Hematopoietic multipotent progenitor cell treated with erythropoietin and hydrocortisone succinate and interleukin-3 and kit ligand, for 17 days (in vitro differentiated cells): ENCODE data around the gene SNRPB2.

Experiments used
- DNase-seq: peaks from one replicate; pipeline ENCODE4 v3.0.0-alpha.2; 2015; ENCODE audit warnings: low spot score

The SNRPB2 gene

DNA sequence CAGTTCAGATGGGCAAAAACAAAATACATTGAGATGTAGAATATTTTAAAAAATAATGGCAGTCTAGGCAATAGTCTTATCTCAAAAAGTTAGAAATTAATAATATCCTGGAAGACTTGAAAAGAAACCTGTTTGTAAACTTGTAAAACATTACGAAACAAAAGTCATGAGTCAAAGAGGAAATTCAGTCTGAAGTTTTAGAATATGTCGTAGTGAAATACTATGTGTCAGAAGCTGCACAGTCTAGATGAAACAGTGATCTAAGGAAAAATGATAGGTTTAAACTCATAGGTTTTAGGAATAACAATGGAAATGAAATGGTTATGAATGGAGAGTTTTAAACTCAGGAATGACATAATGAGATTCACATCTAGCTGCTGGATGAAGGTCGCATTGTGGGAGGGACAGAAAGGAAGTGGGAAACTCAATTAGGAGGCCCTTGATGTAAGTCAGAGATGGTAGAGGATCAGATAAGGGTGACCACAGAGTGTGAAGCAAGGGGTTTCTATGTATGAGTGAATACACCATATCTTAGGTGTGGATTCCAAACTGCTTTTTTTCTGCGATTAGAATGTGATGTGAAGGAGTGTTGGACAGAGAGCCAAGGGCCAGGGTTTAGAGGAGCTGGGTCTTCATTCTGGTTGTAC is 2.8 kb downstream of the SNRPB2 start:
- no peak for DNase-seq

DNA sequence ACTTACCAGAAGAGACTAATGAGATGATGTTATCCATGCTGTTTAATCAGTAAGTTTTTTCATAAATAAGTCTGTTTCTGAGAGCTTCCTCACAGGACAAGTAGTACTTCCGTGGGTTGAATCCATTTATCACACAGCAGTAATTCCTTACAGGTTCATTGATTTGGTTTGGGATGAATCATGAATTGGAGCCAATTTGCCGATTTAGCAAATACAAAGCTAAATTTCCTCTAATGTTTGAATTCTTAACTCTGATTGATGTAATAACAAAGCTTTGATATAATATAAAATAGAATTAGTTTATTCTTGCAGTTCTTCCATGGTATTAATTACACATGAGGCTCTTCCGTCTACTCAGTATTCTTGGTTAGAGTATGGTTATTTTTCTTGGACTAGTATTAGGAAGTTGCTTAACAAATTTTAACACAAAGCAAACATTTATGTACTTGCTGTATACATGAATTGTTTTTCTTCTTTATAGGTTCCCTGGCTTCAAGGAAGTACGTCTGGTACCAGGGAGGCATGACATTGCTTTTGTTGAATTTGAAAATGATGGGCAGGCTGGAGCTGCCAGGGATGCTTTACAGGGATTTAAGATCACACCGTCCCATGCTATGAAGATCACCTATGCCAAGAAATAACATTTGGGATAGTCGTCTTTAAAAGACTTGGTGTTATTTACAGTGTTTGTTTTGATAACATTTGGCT is 10.7 kb downstream of the SNRPB2 start:
- no peak for DNase-seq

DNA sequence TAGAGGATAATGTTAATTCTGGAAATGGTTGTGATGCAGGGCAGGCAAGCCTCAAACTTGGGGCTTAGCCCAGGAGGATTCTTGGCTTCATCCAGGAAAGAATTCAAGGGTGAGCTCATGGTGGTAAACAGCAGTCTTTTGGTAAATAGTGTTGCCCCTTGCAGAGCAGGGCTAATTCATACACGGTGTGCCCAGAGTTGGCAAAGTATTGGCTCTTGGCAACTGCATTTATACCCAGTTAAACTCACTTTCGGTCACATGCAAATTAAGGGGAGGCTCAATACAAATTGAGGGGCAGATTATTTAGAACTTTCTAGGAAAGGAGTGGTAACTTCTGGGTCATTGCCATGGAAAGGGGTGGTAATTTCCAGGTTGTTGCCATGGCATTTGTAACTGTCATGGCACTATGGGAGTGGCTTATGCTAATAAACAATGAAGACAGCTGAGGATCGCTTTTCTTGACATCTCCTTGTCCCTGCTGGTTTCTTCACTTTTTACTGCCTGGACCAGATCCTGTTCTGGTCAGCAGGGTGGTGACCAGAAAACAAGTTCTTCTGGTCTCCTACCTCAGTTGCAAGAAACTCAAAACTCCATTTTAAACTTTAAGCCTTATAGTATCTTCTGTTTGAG is 14.5 kb downstream of the SNRPB2 start:
- DNase-seq, result no peak

DNA sequence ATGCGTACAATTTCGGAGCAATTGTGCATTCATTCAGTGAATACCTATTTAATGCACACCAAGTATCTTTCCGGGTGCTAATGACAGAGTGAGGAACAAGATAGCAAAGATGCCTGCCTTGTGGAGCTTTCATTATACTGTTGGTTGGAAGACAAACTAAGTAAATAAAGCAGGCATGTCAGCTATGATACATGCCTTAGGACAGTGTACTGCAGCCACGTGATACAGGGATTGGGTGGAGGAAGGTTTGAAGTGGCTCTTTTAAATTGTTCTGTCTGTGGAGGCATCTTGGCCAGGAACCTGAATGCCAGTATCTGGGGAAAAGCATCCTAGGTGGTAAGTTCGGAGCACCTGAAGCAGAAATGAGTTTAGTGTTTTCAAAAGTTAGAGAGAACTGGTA is 15.4 kb downstream of the SNRPB2 start:
- no peak for DNase-seq

DNA sequence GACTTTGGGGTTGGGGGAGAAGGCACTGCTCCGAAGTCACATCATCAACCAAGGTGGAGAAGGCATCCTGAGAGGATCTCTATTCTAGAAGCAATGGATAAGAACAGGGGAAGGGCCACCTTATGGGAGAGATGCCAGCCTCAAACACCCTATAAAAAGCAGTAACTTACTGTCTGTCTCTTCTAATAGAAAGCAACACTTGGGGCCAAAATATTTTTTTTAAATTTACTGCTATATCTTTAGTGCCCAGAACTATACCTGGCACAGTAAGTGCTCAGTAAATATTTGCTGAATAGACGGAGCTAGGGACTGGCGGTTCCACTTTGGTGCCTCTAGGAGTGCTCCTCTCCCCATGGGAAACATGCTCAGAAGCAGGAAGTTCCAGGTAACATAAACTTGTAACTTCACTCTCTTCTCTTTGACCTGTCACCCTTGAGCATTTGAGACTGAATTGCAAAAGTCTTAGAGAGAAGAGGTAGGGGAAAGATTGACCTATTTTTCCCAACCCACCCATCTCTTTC is 17.5 kb downstream of the SNRPB2 start:
- no peak for DNase-seq

DNA sequence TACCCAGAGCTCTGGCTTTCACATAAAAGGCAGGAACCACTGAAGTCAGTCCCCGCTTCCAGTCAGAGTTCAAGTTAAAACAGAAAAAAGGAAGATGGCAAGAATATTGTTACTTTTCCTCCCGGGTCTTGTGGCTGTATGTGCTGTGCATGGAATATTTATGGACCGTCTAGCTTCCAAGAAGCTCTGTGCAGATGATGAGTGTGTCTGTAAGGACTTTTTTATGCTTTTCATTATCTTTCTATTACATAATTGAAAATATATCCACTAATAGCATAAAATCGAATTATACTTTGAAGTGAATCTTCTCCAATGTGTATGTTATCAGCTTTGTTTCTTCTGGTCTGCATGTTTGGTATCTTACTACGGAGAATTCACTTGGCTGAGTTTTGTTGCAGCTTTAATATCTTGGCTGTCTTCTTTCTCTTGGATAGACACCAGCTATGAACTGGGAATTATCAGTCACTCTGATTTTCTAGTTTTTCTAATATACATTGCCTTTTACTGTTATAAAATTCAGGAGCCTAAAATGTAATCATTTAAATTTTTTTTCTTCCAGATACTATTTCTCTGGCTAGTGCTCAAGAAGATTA is 18.6 kb downstream of the SNRPB2 start, which contains the start of gene OTOR:
Gene OTOR (plus strand): TSS at position 51 of the 593 bp plus-strand sequence. CDS start 44 bp downstream, at position 95.
- DNase-seq, result no peak

DNA sequence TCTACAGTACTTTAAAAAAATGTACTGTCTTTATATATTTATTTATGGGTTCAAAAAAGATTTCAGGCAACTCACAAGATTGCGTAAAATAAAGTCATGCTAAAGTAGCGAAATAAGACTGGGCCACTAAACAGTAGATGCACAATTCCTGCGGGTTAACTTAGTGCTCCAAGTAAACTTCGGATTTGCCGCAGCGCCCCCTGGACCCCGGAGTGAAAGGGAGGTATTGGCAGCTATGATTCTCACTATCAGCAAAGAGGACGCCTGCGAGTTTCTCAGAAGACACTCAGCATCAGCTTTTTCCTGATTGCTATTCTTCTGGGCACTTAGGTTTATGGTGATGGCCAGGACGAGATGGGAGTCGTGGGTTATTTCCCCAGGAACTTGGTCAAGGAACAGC is 19.7 kb downstream of the SNRPB2 start:
- DNase-seq, result no peak

DNA sequence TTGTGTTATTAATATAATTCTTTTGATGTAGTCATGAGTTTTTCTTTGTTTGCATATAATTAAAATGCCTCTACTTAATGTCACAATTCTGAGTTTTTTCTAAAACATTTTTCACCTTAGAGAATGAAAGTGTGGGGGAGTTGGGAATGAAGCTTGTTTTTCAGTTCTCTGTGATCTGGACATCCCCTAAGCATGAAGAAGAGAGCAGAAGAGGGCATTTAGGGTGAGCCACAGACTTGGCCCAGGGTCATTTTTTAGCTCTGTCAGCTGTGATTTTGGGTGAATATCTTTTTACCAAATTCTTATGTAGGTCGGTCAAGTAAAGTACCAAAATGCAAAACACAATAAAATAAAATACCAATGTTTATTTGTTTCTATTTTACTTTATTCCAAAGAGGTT is 22.3 kb downstream of the SNRPB2 start:
- DNase-seq, result no peak

DNA sequence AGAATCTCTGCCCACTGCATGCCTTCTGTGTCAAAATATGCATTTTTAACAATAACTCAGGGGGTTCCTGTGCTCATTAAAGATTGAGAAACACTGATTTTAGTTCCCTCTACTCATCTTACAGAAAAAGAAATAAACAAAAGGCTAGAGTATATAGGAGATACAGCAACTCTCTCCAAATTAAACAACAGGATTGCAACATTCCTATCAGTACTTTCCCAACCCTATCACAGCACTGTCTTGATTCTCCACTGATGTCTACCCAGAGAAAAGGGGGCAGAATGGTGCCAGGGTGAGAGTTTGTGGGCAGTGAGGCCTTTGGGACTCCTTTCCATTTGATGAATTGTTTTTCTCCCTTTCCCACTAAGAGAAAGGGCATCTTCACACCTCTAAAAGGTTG is 23.1 kb downstream of the SNRPB2 start:
- no peak for DNase-seq

DNA sequence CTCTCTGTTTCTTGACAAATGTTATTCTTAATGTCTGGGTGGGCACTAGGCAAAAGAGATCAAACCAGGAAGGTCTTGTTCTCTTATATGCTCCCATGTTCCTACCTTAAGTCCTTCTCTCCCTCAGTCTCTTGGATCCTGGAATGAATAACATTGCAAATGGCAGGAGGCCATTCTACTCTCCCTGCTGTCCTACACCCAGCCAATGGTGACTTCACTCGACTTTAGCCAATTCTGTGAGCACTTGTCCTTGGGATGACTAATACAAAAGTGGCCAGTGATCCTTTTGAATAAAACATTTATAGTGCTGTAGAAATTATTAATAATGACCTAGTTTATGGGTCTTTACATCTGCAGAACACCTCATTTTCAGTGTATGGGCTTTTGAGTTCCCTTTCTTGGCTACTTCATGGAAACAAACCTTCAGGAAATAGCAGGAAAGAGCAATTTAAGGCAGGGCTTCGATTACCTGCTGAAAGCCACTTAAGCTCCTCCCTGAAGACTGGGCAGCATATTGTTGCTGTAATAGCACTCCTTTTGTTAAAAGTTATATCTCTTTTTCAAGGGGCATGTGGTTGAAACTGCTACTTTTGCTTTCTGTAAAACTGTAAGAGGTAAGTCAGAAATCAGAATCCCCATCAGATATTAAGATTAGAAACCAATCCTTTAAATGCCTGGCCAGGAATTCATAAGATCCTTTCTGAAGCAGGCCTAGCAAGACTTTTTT is 28.8 kb downstream of the SNRPB2 start:
- no peak for DNase-seq

DNA sequence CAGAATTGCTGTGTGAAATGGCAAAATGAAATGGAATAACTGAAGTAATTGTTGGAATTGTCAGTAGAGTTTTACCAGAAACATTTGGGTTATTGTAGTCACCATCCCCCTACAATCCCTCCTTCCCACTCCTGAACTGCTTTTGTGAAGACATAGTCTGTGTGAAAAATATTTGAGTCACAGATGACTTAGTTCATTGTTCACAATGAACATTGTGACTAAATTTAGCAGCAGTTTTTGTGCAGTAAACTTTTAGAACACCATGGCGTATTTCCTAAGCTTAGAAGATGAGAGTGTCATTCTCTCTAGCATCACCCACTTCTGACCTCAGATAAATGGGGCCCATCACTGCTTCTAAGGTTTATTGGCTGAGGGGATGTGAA is 29.3 kb downstream of the SNRPB2 start:
- no peak for DNase-seq

DNA sequence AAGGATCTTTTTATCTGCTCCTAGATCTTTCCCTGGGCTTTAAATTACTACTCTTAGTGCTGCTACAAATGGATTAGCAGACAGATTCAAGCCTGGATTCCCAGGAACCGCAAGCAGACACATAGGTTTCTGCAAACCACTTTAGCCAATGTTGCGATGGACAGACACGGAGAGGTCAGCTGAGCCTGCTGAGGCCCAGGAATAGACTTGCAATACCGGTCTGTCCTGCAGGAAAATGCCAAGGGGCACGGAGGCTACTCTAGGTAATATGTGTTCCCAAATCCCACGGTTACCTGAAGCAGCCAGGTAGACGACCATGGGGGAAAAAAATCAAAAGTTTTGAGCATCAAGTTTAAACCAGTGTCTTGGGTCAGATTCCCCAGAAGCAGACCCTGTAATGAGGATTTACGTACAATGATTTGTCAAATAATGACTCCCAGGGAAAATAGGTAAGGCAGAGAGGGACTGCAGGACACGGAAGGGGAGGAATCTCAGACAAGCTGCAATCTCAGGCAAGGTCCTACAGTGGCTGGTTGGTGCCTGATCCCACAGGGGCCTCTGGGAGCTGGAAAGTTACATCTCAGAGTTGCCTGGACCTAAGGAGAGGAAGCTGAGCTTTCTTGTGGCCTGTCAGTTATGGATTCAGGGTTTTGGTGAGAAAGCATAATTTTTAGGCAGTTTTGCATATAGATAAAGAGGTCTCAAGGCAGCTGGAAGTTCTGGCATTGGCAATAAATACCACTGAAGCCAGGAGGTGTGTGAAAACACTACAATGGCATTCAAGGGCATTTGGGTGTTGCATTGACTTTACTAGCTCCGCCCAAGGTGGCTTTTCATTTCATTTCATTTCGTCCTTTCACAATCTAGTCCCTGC is 30.8 kb downstream of the SNRPB2 start:
- no peak for DNase-seq

DNA sequence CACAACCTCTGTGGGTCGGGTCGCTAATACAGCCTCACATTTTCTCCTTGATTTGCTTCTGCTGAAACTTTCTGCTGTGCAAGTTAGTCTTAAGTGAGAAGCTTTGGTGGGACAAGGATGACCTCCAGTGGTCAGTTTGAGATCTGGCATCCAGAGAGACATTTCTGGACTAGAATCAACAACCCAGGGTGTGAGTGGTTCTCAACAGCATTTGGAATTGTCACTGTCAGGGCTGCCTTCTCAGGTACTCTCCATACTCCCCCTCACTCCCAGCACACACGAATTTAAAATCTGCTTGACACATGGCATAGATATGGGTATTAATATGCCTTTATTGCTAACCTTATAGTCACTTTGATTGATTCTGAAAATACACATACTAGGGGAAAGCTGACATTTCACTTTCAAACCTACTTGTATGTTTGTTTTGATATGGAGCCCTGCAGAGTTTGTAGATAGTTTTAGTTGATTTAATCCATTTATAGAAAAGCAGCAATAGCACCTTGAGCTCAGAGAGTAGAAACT is 31.5 kb downstream of the SNRPB2 start:
- peak; percentile 26 for DNase-seq

DNA sequence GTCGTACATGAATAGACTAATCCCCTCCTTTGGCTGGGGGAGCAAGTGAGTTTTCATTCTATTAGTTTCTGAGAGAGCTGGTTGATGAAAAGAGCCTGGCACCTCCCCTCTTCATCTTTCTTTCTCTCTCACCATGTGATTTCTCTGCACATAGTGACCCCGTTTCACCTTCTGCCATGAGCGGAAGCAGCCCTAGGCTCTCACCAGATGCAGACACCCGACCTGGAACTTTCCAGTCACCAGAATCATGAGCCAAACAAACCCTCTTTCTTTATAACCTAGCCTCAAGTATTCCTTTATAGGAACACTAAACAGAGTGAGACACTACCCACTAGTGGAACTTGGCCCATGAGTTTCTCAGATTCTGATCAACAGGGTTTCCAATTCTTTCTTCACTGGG is 34.7 kb downstream of the SNRPB2 start:
- no peak for DNase-seq

DNA sequence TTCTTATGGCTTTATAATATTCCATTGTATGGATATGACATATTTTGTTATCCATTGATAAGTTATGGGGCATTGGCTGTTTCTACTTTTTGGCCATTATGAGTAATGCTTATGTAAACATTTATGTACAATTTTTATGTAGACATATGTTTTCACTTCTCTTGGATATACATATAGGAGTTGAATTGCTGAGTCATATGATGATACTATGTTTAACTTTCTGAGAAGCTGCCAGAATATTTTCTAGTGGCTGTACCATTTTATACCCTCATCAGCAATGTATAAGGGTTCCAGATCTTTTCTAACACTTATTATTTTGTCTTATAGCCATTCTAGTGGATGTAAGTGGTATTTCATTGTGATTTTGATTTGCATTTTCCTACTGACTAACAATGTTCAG is 41.4 kb downstream of the SNRPB2 start:
- no peak for DNase-seq

DNA sequence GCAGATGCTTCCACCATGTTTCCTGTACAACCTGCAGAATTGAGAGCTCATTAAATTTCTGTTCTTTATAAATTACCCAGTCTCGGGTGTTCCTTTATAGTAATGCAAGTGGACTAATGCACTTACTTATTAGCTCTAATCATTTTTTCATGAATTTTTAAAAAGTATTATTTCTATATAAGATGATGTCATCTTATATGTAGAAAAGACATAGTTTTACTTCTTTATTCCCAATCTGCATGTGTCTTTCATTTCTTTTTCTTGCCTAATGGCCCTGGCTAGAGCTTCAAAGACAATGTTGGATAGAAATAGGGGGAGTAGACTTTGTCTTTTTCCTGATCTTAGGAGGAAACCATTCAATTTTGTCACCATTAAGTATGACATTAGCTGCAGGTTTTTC is 46.1 kb downstream of the SNRPB2 start:
- DNase-seq, result no peak

DNA sequence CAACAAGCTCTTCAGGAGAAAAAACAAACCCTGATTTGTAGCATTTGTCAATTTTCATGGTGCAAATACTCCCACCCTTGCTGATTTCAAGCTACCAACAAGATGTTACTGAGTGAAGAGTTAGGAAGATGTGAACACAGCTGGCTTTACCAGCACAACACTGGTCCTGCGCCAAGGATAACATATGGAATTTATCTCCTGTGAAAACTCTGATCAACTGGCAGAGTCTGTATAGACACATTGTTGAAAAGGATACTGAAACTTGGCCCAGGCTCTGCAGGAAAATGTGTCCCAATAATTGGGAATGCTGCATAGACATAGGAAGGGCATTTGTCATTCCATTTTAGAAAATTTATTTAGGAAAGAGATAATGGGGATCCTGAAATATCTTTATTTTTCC is 47.3 kb downstream of the SNRPB2 start:
- no peak for DNase-seq

DNA sequence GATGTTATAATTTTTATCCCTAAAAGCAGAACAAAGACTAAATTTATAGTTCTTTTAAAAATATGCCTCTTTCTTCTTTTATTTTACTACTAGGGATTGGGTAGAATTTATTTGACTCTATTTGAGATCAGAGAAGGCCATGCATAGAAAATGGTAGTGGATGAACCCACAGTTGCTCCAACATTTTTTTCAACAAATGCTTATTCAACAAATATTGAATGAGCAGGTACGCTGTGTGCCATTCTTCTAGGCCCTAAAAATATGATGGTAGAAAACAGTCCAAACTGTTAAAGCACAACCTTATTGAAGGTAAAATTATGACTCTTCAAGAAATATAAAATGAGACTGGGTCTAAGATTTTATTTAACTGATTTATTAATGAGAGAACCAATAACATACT is 48.3 kb downstream of the SNRPB2 start:
- DNase-seq, result no peak

DNA sequence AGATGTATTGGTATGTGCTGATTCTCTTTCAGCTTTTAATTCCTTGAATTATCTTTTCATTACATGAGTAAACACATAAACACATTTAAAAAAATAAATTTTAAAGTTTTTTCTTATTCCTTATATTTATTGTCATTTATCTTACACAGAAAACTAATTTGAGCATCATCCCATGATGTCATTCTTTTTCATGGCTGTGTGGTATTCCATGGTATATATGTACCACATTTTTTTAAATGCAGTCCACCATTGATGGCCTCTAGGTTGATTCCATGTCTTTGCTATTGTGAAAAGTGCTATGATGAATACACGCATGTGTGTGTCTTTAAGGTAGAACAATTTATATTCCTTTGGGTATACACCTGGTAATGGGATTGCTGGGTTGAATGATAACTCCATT is 51.7 kb downstream of the SNRPB2 start:
- no peak for DNase-seq

DNA sequence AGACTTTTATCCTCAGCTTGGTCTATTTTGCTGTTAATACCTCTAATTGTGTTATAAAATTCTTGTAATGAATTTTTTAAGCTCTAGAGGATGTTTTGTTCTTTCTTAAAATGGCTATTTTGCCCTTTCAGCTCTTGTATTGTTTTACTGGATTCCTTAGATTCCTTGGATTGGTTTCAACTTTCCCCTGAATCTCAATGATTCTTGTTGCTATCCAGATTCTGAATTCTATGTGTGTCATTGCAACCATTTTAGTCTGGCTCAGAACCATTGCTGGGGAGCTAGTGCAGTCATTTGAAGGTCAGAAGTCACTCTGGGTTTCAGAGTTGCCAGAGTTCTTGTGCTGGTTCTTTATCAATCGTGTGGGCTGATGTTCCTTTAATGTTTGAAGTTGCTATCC is 55.4 kb downstream of the SNRPB2 start:
- DNase-seq, result no peak
